Glutamatergic neuron (in vitro differentiated cells): Measurements from ENCODE around the gene MYL12A. TPM values are rescaled to one million over a fixed set of nuclear protein-coding genes. Genes with fewer than 3 reads are reported as not detected.

Experiments used
- DNase-seq: peaks from one replicate; pipeline ENCODE4 v3.0.0; 2022
- H3K27ac Mint-ChIP-seq: one replicate; pipeline ENCODE4 v1.8.0; 2020; ENCODE audit warnings: mild to moderate bottlenecking, mixed read lengths, inconsistent platforms; ENCODE audit not compliant: unreplicated experiment
- H3K27me3 Mint-ChIP-seq: one replicate; pipeline ENCODE4 v1.8.0; 2020; ENCODE audit warnings: mild to moderate bottlenecking, moderate library complexity, mixed read lengths, inconsistent platforms; ENCODE audit not compliant: unreplicated experiment
- H3K36me3 Mint-ChIP-seq: one replicate; pipeline ENCODE4 v1.8.0; 2020; ENCODE audit warnings: mild to moderate bottlenecking, mixed read lengths, inconsistent platforms; ENCODE audit not compliant: unreplicated experiment
- H3K4me1 Mint-ChIP-seq: one replicate; pipeline ENCODE4 v1.8.0; 2020; ENCODE audit warnings: mild to moderate bottlenecking, low read depth, mixed read lengths, inconsistent platforms; ENCODE audit not compliant: unreplicated experiment
- H3K4me3 Mint-ChIP-seq: one replicate; pipeline ENCODE4 v1.8.0; 2020; ENCODE audit warnings: mild to moderate bottlenecking, mixed read lengths, inconsistent platforms; ENCODE audit not compliant: unreplicated experiment
- H3K9me3 Mint-ChIP-seq: one replicate; pipeline ENCODE4 v1.8.0; 2020; ENCODE audit warnings: mild to moderate bottlenecking, moderate library complexity, mixed read lengths, inconsistent platforms; ENCODE audit not compliant: unreplicated experiment
- CTCF ChIP-seq: fragments of 200-600 bp; sonication (generic); IDR thresholded peaks from one replicate; pipeline ENCODE4 v1.5.0; 2021; ENCODE audit not compliant: partially characterized antibody, unreplicated experiment
- total RNA-seq: library from RNA; stranded (reverse); fragmentation: NEBNext Ultra II Directional; extraction: Animal tissue kit (Norgen Biotek cat#: 25700); gene quantifications from one replicate; pipeline ENCODE4 v1.2.1, GENCODE V29; 2021; ENCODE audit not compliant: unreplicated experiment

MYL12A gene
- total RNA-seq, 1 donor from 2014 or later, result 175 TPM

- TF ChIP-seq CTCF, result no peak
- no peaks in the 10 kb centered on the region for H3K36me3 Mint-ChIP-seq
- DNase-seq, result no peak
- H3K9me3 Mint-ChIP-seq, result no peaks in the 10 kb centered on the region
- H3K4me3 Mint-ChIP-seq, result no peak overlapping the region
- H3K4me1 Mint-ChIP-seq, result peaks cover 21% of the 10 kb centered on the region
- no peaks in the 10 kb centered on the region for H3K27me3 Mint-ChIP-seq
- no peak overlapping the region for H3K27ac Mint-ChIP-seq
Observed at GRCh38 chr18:3214855-3215637, 32.6 kb upstream of the MYL12A start.

DNA sequence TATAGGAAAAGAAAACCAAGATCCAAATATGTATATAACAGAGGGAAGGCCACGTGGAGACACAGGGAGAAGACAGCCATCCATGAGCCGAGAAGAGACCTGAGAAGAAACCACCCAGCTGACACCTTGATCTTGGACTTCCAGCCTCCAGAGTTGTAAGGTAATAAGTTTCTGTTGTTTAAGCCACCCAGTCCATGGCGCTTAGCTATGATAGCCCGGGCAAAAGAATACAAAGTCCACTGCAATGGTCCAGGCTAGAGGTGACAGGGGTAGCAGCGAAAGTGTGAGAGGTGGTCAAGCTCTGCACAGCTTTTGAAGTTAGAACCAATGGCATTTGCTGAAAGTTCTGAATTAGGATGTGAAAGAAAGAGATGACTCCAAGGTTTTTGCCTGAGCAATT, 30.6 kb upstream of the MYL12A start:
- no peak overlapping the region for H3K27ac Mint-ChIP-seq
- TF ChIP-seq CTCF, result no peak
- H3K4me3 Mint-ChIP-seq, result no peak overlapping the region
- H3K4me1 Mint-ChIP-seq, result peaks cover 16% of the 10 kb centered on the region
- H3K27me3 Mint-ChIP-seq, result no peaks in the 10 kb centered on the region
- no peak for DNase-seq
- H3K36me3 Mint-ChIP-seq, result no peaks in the 10 kb centered on the region
- no peaks in the 10 kb centered on the region for H3K9me3 Mint-ChIP-seq

- no peak for TF ChIP-seq CTCF
- H3K27ac Mint-ChIP-seq, result no peak overlapping the region
- H3K27me3 Mint-ChIP-seq, result no peaks in the 10 kb centered on the region
- no peaks in the 10 kb centered on the region for H3K36me3 Mint-ChIP-seq
- H3K9me3 Mint-ChIP-seq, result no peaks in the 10 kb centered on the region
- no peak for DNase-seq
- H3K4me3 Mint-ChIP-seq, result no peak overlapping the region
- H3K4me1 Mint-ChIP-seq, result peaks cover 9% of the 10 kb centered on the region
Observed at GRCh38 chr18:3217948-3218647, 29.5 kb upstream of the MYL12A start.

- Mint-ChIP-seq H3K27me3 (no peaks in the 10 kb centered on the region), H3K4me1 (peaks cover 9% of the 10 kb centered on the region), H3K9me3 (no peaks in the 10 kb centered on the region), H3K27ac (no peak overlapping the region), H3K4me3 (no peak overlapping the region), H3K36me3 (no peaks in the 10 kb centered on the region)
- no peak for TF ChIP-seq CTCF
- no peak for DNase-seq
Observed at GRCh38 chr18:3218819-3219218, 28.8 kb upstream of the MYL12A start.

DNA sequence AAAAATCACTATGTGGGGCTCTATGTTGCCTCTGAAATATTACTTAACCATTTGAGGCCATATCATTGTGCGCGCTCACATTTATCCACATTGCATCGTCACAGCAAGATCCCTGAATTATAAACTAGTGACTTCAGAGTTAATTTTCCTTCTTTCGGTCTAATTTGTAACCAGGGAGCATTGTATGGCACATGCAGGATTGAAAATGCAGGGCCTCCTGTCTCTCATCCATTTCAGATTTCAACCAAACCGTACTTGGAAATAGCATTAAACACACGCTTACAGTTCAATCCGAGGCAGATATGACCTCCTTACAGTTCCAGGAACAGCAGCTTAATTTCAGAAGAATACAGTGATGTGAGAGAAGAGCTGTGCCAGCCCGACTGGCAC, 28.4 kb upstream of the MYL12A start:
- Mint-ChIP-seq H3K4me1 (peaks cover 9% of the 10 kb centered on the region), H3K27ac (no peak overlapping the region)

More for the DNA sequence above, 28.4 kb upstream of the MYL12A start:
- no peaks in the 10 kb centered on the region for H3K27me3 Mint-ChIP-seq
- no peak overlapping the region for H3K4me3 Mint-ChIP-seq
- no peak for DNase-seq
- H3K9me3 Mint-ChIP-seq, result no peaks in the 10 kb centered on the region
- TF ChIP-seq CTCF, result no peak
- H3K36me3 Mint-ChIP-seq, result no peaks in the 10 kb centered on the region
